H9 (cell line): ENCODE results near the gene MAD1L1. TPM values are rescaled to one million over a fixed set of nuclear protein-coding genes. Genes with fewer than 3 reads are reported as not detected.

Experiments used
- DNase-seq: peaks from one replicate; pipeline ENCODE4 v3.0.0-alpha.2; 2017
- H2AFZ ChIP-seq: one replicate; pipeline ENCODE4 v1.6.1; 2013; ENCODE audit warnings: mild to moderate bottlenecking, low read length, control low read depth, moderate library complexity
- H2AK5ac ChIP-seq: 2 replicates; pipeline ENCODE4 v1.6.1; 2013; ENCODE audit warnings: low read length, control low read depth, mixed read lengths; ENCODE audit not compliant: insufficient read length
- H2BK120ac ChIP-seq: one replicate; pipeline ENCODE4 v1.6.1; 2013; ENCODE audit warnings: low read depth, mild to moderate bottlenecking, low read length, control low read depth, inconsistent platforms; ENCODE audit not compliant: poor library complexity, severe bottlenecking
- H2BK12ac ChIP-seq: 2 replicates; pipeline ENCODE4 v1.6.1; 2013; ENCODE audit warnings: low read length, control low read depth, mixed read lengths, low read depth; ENCODE audit not compliant: insufficient read length
- H2BK15ac ChIP-seq: 2 replicates; pipeline ENCODE4 v1.6.1; 2013; ENCODE audit warnings: low read depth, low read length, control low read depth
- H2BK20ac ChIP-seq: one replicate; pipeline ENCODE4 v1.6.1; 2013; ENCODE audit warnings: low read depth, mild to moderate bottlenecking, low read length, control low read depth, inconsistent platforms; ENCODE audit not compliant: poor library complexity, severe bottlenecking
- H2BK5ac ChIP-seq: 2 replicates; pipeline ENCODE4 v1.6.1; 2013; ENCODE audit warnings: low read length, control low read depth, mixed read lengths; ENCODE audit not compliant: insufficient read length
- H3K14ac ChIP-seq: 2 replicates; pipeline ENCODE4 v1.6.1; 2013; ENCODE audit warnings: low read length, control low read depth; ENCODE audit not compliant: insufficient read depth
- H3K18ac ChIP-seq: 2 replicates; pipeline ENCODE4 v1.6.1; 2013; ENCODE audit warnings: low read depth, mild to moderate bottlenecking, mixed read lengths, low read length, control low read depth; ENCODE audit not compliant: insufficient read length
- H3K23ac ChIP-seq: 2 replicates; pipeline ENCODE4 v1.6.1; 2013; ENCODE audit warnings: low read length, control low read depth, mixed read lengths, low read depth; ENCODE audit not compliant: insufficient read length
- H3K23me2 ChIP-seq: 2 replicates; pipeline ENCODE4 v1.6.1; 2013; ENCODE audit warnings: low read depth, mild to moderate bottlenecking, mixed read lengths, low read length, control low read depth; ENCODE audit not compliant: insufficient read length, poor library complexity, severe bottlenecking
- H3K27ac ChIP-seq: 2 replicates; pipeline ENCODE4 v1.5.1; 2013; ENCODE audit warnings: low read length, control low read depth, mixed read lengths, low read depth; ENCODE audit not compliant: insufficient read length
- H3K27me3 ChIP-seq: 2 replicates; pipeline ENCODE4 v1.6.1; 2013; ENCODE audit warnings: low read length, control low read depth, inconsistent platforms; ENCODE audit not compliant: insufficient read depth
- H3K4ac ChIP-seq: 2 replicates; pipeline ENCODE4 v1.6.1; 2013; ENCODE audit warnings: low read depth, mild to moderate bottlenecking, control low read depth, inconsistent platforms, low read length, moderate library complexity
- H3K4me1 ChIP-seq: 2 replicates; pipeline ENCODE4 v1.6.1; 2013; ENCODE audit warnings: low read length, control low read depth, inconsistent platforms; ENCODE audit not compliant: insufficient read depth
- H3K4me2 ChIP-seq: 2 replicates; pipeline ENCODE4 v1.6.1; 2013; ENCODE audit warnings: low read length, control low read depth, mixed read lengths; ENCODE audit not compliant: insufficient read length, insufficient read depth
- H3K56ac ChIP-seq: 2 replicates; pipeline ENCODE4 v1.6.1; 2013; ENCODE audit warnings: low read depth, mild to moderate bottlenecking, mixed read lengths, low read length, control low read depth; ENCODE audit not compliant: insufficient read length
- H3K79me1 ChIP-seq: 2 replicates; pipeline ENCODE4 v1.6.1; 2013; ENCODE audit warnings: low read depth, mild to moderate bottlenecking, moderate library complexity, low read length, control low read depth, inconsistent platforms; ENCODE audit not compliant: insufficient read depth, poor library complexity, severe bottlenecking
- H3K79me2 ChIP-seq: 2 replicates; pipeline ENCODE4 v1.6.1; 2013; ENCODE audit warnings: low read length, control low read depth, inconsistent platforms; ENCODE audit not compliant: insufficient read depth
- H3K9ac ChIP-seq: 2 replicates; pipeline ENCODE4 v1.6.1; 2013; ENCODE audit warnings: low read length, control low read depth, mixed read lengths; ENCODE audit not compliant: insufficient read length; ENCODE audit errors: extremely low read depth
- H3K9me3 ChIP-seq: one replicate; pipeline ENCODE4 v1.6.1; 2013; ENCODE audit warnings: low read depth, low read length, inconsistent platforms; ENCODE audit not compliant: control insufficient read depth
- H3T11ph ChIP-seq: one replicate; pipeline ENCODE4 v1.6.1; 2013; ENCODE audit warnings: mild to moderate bottlenecking, low read length, control low read depth, inconsistent platforms
- H4K20me1 ChIP-seq: one replicate; pipeline ENCODE4 v1.6.1; 2013; ENCODE audit not compliant: control insufficient read depth, insufficient read length, insufficient read depth
- H4K5ac ChIP-seq: 2 replicates; pipeline ENCODE4 v1.6.1; 2013; ENCODE audit warnings: low read depth, mild to moderate bottlenecking, mixed read lengths, low read length, control low read depth; ENCODE audit not compliant: insufficient read length
- H4K8ac ChIP-seq: replicated peaks from 2 replicates; pipeline ENCODE4 v1.6.1; 2013; ENCODE audit warnings: low read length, control low read depth, mixed read lengths, low read depth; ENCODE audit not compliant: insufficient read length
- H4K91ac ChIP-seq: 2 replicates; pipeline ENCODE4 v1.6.1; 2013; ENCODE audit warnings: low read depth, mild to moderate bottlenecking, moderate library complexity, mixed read lengths, low read length, control low read depth; ENCODE audit not compliant: insufficient read length
- H3K27ac Mint-ChIP-seq, 3 experiments: 2 replicates in 2 of 3; 3 replicates in 1 of 3; pipeline ENCODE4 v1.8.0; 2020 to 2021; ENCODE audit warnings: mixed read lengths in 3 of 3, mild to moderate bottlenecking in 1 of 3, moderate library complexity in 1 of 3
- H3K27me3 Mint-ChIP-seq: 2 replicates; pipeline ENCODE4 v1.8.0; 2021; ENCODE audit warnings: low read depth, mild to moderate bottlenecking, moderate library complexity, mixed read lengths
- H3K36me3 Mint-ChIP-seq, 3 experiments: 2 replicates in 2 of 3; 3 replicates in 1 of 3; pipeline ENCODE4 v1.8.0; 2020 to 2021; ENCODE audit warnings: low read depth in 3 of 3, mixed read lengths in 3 of 3; ENCODE audit not compliant: insufficient read depth in 1 of 3
- H3K4me1 Mint-ChIP-seq, 2 experiments: 2 replicates each; pipeline ENCODE4 v1.8.0; 2020; ENCODE audit warnings: mixed read lengths in 2 of 2
- H3K4me3 Mint-ChIP-seq, 2 experiments: 2 replicates in 1 of 2; 3 replicates in 1 of 2; pipeline ENCODE4 v1.8.0; 2020 to 2021; ENCODE audit warnings: mild to moderate bottlenecking in 2 of 2, mixed read lengths in 2 of 2, moderate library complexity in 1 of 2
- H3K9me3 Mint-ChIP-seq, 2 experiments: 2 replicates in 1 of 2; 3 replicates in 1 of 2; pipeline ENCODE4 v1.8.0; 2020; ENCODE audit warnings: mild to moderate bottlenecking in 2 of 2, mixed read lengths in 2 of 2, moderate library complexity in 1 of 2
- CTCF ChIP-seq: fragments of 200-600 bp; sonication (generic); conservative IDR thresholded peaks from 3 replicates; pipeline ENCODE4 v1.8.0; 2021; ENCODE audit warnings: antibody characterized with exemption, mild to moderate bottlenecking
- WGBS: extraction: QIAGEN DNeasy Blood & Tissue Kit; methylation state at CpG from one replicate; pipeline ENCODE4 v1.1.7; 2013; ENCODE audit warnings: missing lambda C conversion rate, low lambda C conversion rate, mixed read lengths; ENCODE audit not compliant: insufficient read length; ENCODE audit errors: extremely low coverage; 5-methylcytosine and 5-hydroxymethylcytosine counted together
- total RNA-seq: library from RNA; stranded (reverse); gene quantifications from 2 replicates; pipeline ENCODE4 v1.2.1, GENCODE V29; 2021

The MAD1L1 gene
- total RNA-seq, 1 experiment from 2014 or later: 39.0 TPM

GRCh38 chr7:2096692-2097387 lies 135.9 kb downstream of the MAD1L1 start:
- Histone ChIP-seq H2AFZ (no peak overlapping the region), H3K79me2 (no peaks in the 10 kb centered on the region), H3K27me3 (no peaks in the 10 kb centered on the region), H2BK120ac (no peak overlapping the region), H2BK20ac (no peak overlapping the region), H3K4ac (no peak overlapping the region), H4K91ac (no peak overlapping the region), H4K8ac (no peak overlapping the region), H3T11ph (no peak overlapping the region), H3K56ac (no peak overlapping the region), H3K23ac (no peak overlapping the region), H4K20me1 (peaks cover 2% of the 10 kb centered on the region), H4K5ac (no peak overlapping the region), H3K9me3 (no peaks in the 10 kb centered on the region), H3K14ac (no peak overlapping the region; the same call in 1 of the 2 replicates), H3K9ac (no peak overlapping the region), H3K79me1 (no peaks in the 10 kb centered on the region), H2BK12ac (no peak overlapping the region), H3K4me1 (no peaks in the 10 kb centered on the region), H3K4me2 (no peak overlapping the region), H2BK15ac (no peak overlapping the region), H3K18ac (no peak overlapping the region), H2AK5ac (no peak overlapping the region), H2BK5ac (no peak overlapping the region), H3K23me2 (no peaks in the 10 kb centered on the region), H3K27ac (no peak overlapping the region)
- Mint-ChIP-seq H3K36me3 (peaks cover 19 to 22% (median 19%) of the 10 kb centered on the region in 3 experiments), H3K4me1 (no peaks in the 10 kb centered on the region; a peak in 1 of 4 replicates), H3K4me3 (no peak overlapping the region), H3K27me3 (no peaks in the 10 kb centered on the region), H3K27ac (peak overlapping the region; percentile 67 to 85 (median 70); a peak in 3 of 7 replicates), H3K9me3 (peaks cover 2 to 3% of the 10 kb centered on the region in 2 experiments; a peak in 3 of 5 replicates)
- DNase-seq: no peak
- WGBS: no CpG with 5 or more reads among the region's 28 CpGs
- TF ChIP-seq CTCF: no peak
